Memory B cell (primary cell): ENCODE data around the gene FGGY.
"Not testable (repeated sequence)": the region's sequence is repeated elsewhere in the genome, so short reads cannot be mapped to it uniquely, and the experiment has no call there.

Experiments used
- ATAC-seq: fragments of 150-1000 bp; cut with Tn5 transposase; 2 replicates; pipeline ENCODE4 v1.10.0; 2021; ENCODE audit warnings: low read depth, mild to moderate bottlenecking, moderate library complexity
- DNase-seq, 2 donors: peaks; one replicate each; pipeline ENCODE4 v3.0.0; 2022; ENCODE audit warnings: low spot score in 2 of 2
- H3K27ac Mint-ChIP-seq: one replicate; pipeline ENCODE4 v1.8.0; 2022; ENCODE audit warnings: mild to moderate bottlenecking, moderate library complexity, mixed read lengths
- H3K27me3 Mint-ChIP-seq: one replicate; pipeline ENCODE4 v1.8.0; 2022; ENCODE audit warnings: mixed read lengths
- H3K36me3 Mint-ChIP-seq: one replicate; pipeline ENCODE4 v1.8.0; 2022; ENCODE audit warnings: mild to moderate bottlenecking, mixed read lengths
- H3K4me1 Mint-ChIP-seq: one replicate; pipeline ENCODE4 v1.8.0; 2022; ENCODE audit warnings: mixed read lengths
- H3K4me3 Mint-ChIP-seq: one replicate; pipeline ENCODE4 v1.8.0; 2022; ENCODE audit warnings: mild to moderate bottlenecking, moderate library complexity, mixed read lengths
- H3K9me3 Mint-ChIP-seq: one replicate; pipeline ENCODE4 v1.8.0; 2022; ENCODE audit warnings: mixed read lengths

FGGY gene

GRCh38 chr1:59705466-59706302 lies 408.8 kb downstream of the FGGY start:
- no peak overlapping the region for H3K27ac Mint-ChIP-seq
- H3K27me3 Mint-ChIP-seq = no peaks in the 10 kb centered on the region
- no peak for DNase-seq
- H3K4me1 Mint-ChIP-seq = no peaks in the 10 kb centered on the region
- H3K4me3 Mint-ChIP-seq = no peak overlapping the region
- ATAC-seq = no peak
- no peaks in the 10 kb centered on the region for H3K9me3 Mint-ChIP-seq
- H3K36me3 Mint-ChIP-seq = peaks cover 18% of the 10 kb centered on the region

GRCh38 chr1:59706303-59706599 lies 409.4 kb downstream of the FGGY start:
- Mint-ChIP-seq H3K36me3 (peaks cover 17% of the 10 kb centered on the region), H3K4me3 (no peak overlapping the region), H3K9me3 (no peaks in the 10 kb centered on the region), H3K4me1 (no peaks in the 10 kb centered on the region), H3K27ac (no peak overlapping the region), H3K27me3 (no peaks in the 10 kb centered on the region)
- DNase-seq (no peak), ATAC-seq (no peak)

- no peak overlapping the region for H3K27ac Mint-ChIP-seq
- no peaks in the 10 kb centered on the region for H3K9me3 Mint-ChIP-seq
- DNase-seq (no peak), ATAC-seq (no peak)
- H3K27me3 Mint-ChIP-seq = no peaks in the 10 kb centered on the region
- H3K4me3 Mint-ChIP-seq = no peak overlapping the region
- no peaks in the 10 kb centered on the region for H3K4me1 Mint-ChIP-seq
- peaks cover 15% of the 10 kb centered on the region for H3K36me3 Mint-ChIP-seq
These were observed 410.4 kb downstream of the FGGY start for GRCh38 chr1:59707178-59707791.

GRCh38 chr1:59709333-59709732 lies 412.4 kb downstream of the FGGY start:
- Mint-ChIP-seq H3K27me3 (no peaks in the 10 kb centered on the region), H3K4me3 (no peak overlapping the region), H3K36me3 (peaks cover 15% of the 10 kb centered on the region), H3K4me1 (no peaks in the 10 kb centered on the region), H3K27ac (no peak overlapping the region), H3K9me3 (no peaks in the 10 kb centered on the region)
- ATAC-seq (no peak), DNase-seq (no peak)

GRCh38 chr1:59710920-59711319 lies 414.0 kb downstream of the FGGY start:
- not testable (repeated sequence) for H3K27ac Mint-ChIP-seq, H3K4me3 Mint-ChIP-seq, DNase-seq, ATAC-seq, H3K4me1 Mint-ChIP-seq, H3K9me3 Mint-ChIP-seq, H3K27me3 Mint-ChIP-seq
- peaks cover 15% of the 10 kb centered on the region for H3K36me3 Mint-ChIP-seq

GRCh38 chr1:59714219-59714618 lies 417.3 kb downstream of the FGGY start:
- no peak for ATAC-seq
- no peaks in the 10 kb centered on the region for H3K9me3 Mint-ChIP-seq
- peaks cover 7% of the 10 kb centered on the region for H3K36me3 Mint-ChIP-seq
- no peak overlapping the region for H3K27ac Mint-ChIP-seq
- no peak for DNase-seq
- no peaks in the 10 kb centered on the region for H3K27me3 Mint-ChIP-seq
- no peak overlapping the region for H3K4me3 Mint-ChIP-seq
- H3K4me1 Mint-ChIP-seq = no peaks in the 10 kb centered on the region

- Mint-ChIP-seq H3K4me3 (no peak overlapping the region), H3K4me1 (no peaks in the 10 kb centered on the region), H3K27ac (no peak overlapping the region), H3K9me3 (no peaks in the 10 kb centered on the region), H3K36me3 (peaks cover 2% of the 10 kb centered on the region), H3K27me3 (no peaks in the 10 kb centered on the region)
- DNase-seq (no peak), ATAC-seq (no peak)
These were observed 418.1 kb downstream of the FGGY start for GRCh38 chr1:59714966-59715365.

GRCh38 chr1:59716832-59717231 lies 419.9 kb downstream of the FGGY start:
- Mint-ChIP-seq H3K4me1 (peaks cover 4% of the 10 kb centered on the region), H3K9me3 (no peaks in the 10 kb centered on the region), H3K36me3 (peaks cover 3% of the 10 kb centered on the region), H3K4me3 (no peak overlapping the region), H3K27ac (peak overlapping the region; percentile 14), H3K27me3 (no peaks in the 10 kb centered on the region)
- ATAC-seq = no peak
- DNase-seq = no peak

- Mint-ChIP-seq H3K4me3 (no peak overlapping the region), H3K4me1 (peaks cover 4% of the 10 kb centered on the region), H3K27ac (no peak overlapping the region), H3K27me3 (no peaks in the 10 kb centered on the region), H3K36me3 (peaks cover 9% of the 10 kb centered on the region), H3K9me3 (no peaks in the 10 kb centered on the region)
- DNase-seq (no peak), ATAC-seq (no peak)
These were observed 421.4 kb downstream of the FGGY start for GRCh38 chr1:59718064-59718988.

- H3K9me3 Mint-ChIP-seq = no peaks in the 10 kb centered on the region
- no peak overlapping the region for H3K4me3 Mint-ChIP-seq
- H3K4me1 Mint-ChIP-seq = peaks cover 4% of the 10 kb centered on the region
- no peaks in the 10 kb centered on the region for H3K27me3 Mint-ChIP-seq
- DNase-seq = no peak
- H3K36me3 Mint-ChIP-seq = peaks cover 9% of the 10 kb centered on the region
- no peak for ATAC-seq
- H3K27ac Mint-ChIP-seq = no peak overlapping the region
These were observed 422.1 kb downstream of the FGGY start for GRCh38 chr1:59718989-59719360.

- H3K9me3 Mint-ChIP-seq = no peaks in the 10 kb centered on the region
These were observed 423.6 kb downstream of the FGGY start for GRCh38 chr1:59720326-59721115.

GRCh38 chr1:59730302-59730701 lies 433.4 kb downstream of the FGGY start:
- peaks cover 20% of the 10 kb centered on the region for H3K36me3 Mint-ChIP-seq
- ATAC-seq = no peak

More at GRCh38 chr1:59720326-59721115, 423.6 kb downstream of the FGGY start:
- peaks cover 10% of the 10 kb centered on the region for H3K36me3 Mint-ChIP-seq
- no peaks in the 10 kb centered on the region for H3K27me3 Mint-ChIP-seq
- no peak overlapping the region for H3K27ac Mint-ChIP-seq
- ATAC-seq = no peak
- no peak for DNase-seq
- H3K4me1 Mint-ChIP-seq = peaks cover 4% of the 10 kb centered on the region
- H3K4me3 Mint-ChIP-seq = no peak overlapping the region

GRCh38 chr1:59730759-59731478 lies 434.0 kb downstream of the FGGY start:
- Mint-ChIP-seq H3K27ac (no peak overlapping the region), H3K36me3 (peaks cover 25% of the 10 kb centered on the region), H3K4me3 (no peak overlapping the region), H3K9me3 (peaks cover under 1% of the 10 kb centered on the region), H3K27me3 (no peaks in the 10 kb centered on the region), H3K4me1 (peaks cover 3% of the 10 kb centered on the region)
- DNase-seq = no peak
- ATAC-seq = no peak

More at GRCh38 chr1:59730302-59730701, 433.4 kb downstream of the FGGY start:
- DNase-seq = no peak
- Mint-ChIP-seq H3K27ac (no peak overlapping the region), H3K4me1 (peaks cover 3% of the 10 kb centered on the region), H3K4me3 (no peak overlapping the region), H3K27me3 (no peaks in the 10 kb centered on the region), H3K9me3 (no peaks in the 10 kb centered on the region)
